Measurements from ENCODE around the gene AFF3. TPM values are rescaled to one million over a fixed set of nuclear protein-coding genes. Genes with fewer than 3 reads are reported as not detected.
"Not testable (repeated sequence)": the region's sequence is repeated elsewhere in the genome, so short reads cannot be mapped to it uniquely, and the experiment has no call there.

Gene AFF3
- total RNA-seq, 6 experiments from 2014 or later, result 0.80 to 8.2 (median 6.8) TPM

DNA sequence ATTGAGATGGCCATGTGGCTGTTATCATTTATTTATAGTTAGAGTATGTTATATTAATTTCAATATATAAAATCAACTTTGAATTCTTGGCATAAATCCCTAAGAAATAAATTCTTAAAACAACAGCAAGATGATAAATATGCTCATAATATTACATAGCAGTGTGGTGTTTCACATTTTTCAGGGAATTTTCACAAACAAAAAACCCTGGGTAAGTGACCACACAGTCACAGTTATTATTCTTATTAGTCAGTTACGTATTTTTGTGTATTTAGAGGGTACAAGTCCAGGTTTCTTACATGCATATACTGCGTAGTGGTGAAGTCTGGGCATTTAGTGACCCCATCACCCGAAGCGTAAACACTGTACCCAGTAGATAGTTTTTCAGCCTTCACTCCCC lies 363.1 kb downstream of the AFF3 start:
- Mint-ChIP-seq H3K27ac (no peak overlapping the region), H3K4me3 (no peak overlapping the region), H3K27me3 (ENCODE audit: insufficient read depth) (peaks cover 1% of the 10 kb centered on the region; the same call in 1 of the 2 replicates), H3K36me3 (ENCODE audit: low read depth) (peaks cover 12% of the 10 kb centered on the region), H3K9me3 (peaks cover 11% of the 10 kb centered on the region), H3K4me1 (ENCODE audit: low read depth) (peaks cover 33% of the 10 kb centered on the region)
- no peak for DNase-seq
- TF ChIP-seq, protein P1, sequence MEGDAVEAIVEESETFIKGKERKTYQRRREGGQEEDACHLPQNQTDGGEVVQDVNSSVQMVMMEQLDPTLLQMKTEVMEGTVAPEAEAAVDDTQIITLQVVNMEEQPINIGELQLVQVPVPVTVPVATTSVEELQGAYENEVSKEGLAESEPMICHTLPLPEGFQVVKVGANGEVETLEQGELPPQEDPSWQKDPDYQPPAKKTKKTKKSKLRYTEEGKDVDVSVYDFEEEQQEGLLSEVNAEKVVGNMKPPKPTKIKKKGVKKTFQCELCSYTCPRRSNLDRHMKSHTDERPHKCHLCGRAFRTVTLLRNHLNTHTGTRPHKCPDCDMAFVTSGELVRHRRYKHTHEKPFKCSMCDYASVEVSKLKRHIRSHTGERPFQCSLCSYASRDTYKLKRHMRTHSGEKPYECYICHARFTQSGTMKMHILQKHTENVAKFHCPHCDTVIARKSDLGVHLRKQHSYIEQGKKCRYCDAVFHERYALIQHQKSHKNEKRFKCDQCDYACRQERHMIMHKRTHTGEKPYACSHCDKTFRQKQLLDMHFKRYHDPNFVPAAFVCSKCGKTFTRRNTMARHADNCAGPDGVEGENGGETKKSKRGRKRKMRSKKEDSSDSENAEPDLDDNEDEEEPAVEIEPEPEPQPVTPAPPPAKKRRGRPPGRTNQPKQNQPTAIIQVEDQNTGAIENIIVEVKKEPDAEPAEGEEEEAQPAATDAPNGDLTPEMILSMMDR (IDR thresholded peaks at IDR 0.05), result no peak

DNA sequence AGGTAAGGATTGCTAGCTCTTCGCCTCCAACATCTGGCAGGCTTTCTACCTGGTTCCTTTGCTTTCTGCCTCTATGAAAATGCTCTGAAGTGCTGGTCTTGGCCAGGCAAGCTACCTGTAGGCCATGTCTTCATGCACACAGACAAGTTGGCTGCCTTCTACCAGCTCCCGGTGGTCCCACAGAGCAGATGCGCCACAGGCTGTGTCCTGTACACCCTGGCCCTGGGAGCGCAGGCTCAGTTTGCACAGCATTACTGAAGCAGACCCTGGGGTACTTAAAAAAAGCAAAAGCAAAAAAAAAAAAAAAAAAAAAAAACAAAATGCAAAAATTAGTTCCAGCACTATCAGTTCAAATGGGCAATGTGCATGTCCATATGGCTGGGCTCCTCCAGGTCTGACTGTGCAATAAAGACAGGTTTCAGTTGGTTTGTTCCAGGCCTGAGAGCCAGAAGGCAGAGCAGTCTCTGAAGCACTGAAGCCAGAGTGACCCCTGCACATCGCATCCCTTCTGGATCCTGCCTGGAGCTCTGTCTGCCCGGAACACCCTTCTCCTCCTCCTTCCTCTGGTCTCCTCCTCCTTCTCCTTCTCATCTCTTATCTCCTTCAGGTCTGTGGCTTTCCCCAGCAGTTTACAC lies 364.6 kb downstream of the AFF3 start:
- TF ChIP-seq, protein P1 (IDR thresholded peaks at IDR 0.05), result no peak
- DNase-seq, result no peak
- peak overlapping the region; percentile 58; the same call in 1 of the 2 replicates for H3K27ac Mint-ChIP-seq
- peaks cover 12% of the 10 kb centered on the region for H3K36me3 Mint-ChIP-seq (ENCODE audit: low read depth)
- H3K4me1 Mint-ChIP-seq (ENCODE audit: low read depth), result peaks cover 33% of the 10 kb centered on the region
- peaks cover 1% of the 10 kb centered on the region; the same call in 1 of the 2 replicates for H3K27me3 Mint-ChIP-seq (ENCODE audit: insufficient read depth)
- no peak overlapping the region for H3K4me3 Mint-ChIP-seq
- H3K9me3 Mint-ChIP-seq, result peaks cover 18% of the 10 kb centered on the region

DNA sequence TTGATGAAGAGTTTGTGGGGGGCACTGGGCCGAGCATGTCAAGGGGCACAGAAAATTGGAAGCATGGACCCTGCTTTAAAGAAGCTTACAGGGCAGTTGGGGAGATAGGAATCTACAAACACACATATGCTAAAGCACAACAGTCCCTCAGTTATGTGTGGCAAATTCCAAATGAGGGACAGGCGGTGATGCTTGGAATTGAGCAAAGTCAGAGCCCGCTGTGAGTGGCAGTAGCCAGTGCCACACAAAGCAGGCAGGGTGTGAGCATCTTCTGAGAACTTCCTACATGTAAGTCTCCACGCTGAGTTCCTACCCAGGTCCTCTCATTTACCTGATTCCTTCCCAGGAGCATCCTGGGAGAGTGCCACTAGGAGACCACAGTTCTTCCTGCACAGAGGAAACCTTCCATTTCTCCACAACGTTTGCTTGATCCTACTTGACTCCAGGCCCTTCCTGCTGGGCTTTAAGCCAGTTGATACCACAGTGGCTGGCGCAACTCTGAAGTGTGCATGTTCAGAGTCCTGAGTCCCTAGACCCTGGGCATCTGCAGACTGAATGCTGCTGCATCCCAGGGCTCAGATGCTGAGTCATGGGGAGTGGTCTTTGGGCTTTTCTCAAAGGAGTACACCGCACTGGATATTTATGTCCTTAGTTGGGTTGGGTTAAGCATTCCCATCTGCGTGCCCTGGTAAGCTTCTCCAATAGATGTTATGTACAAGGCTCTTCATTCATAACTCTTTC lies 365.3 kb downstream of the AFF3 start:
- Mint-ChIP-seq H3K36me3 (ENCODE audit: low read depth) (peaks cover 12% of the 10 kb centered on the region), H3K27ac (no peak overlapping the region), H3K4me3 (no peak overlapping the region), H3K9me3 (peaks cover 18% of the 10 kb centered on the region), H3K4me1 (ENCODE audit: low read depth) (peaks cover 33% of the 10 kb centered on the region), H3K27me3 (ENCODE audit: insufficient read depth) (peaks cover 1% of the 10 kb centered on the region; the same call in 1 of the 2 replicates)
- TF ChIP-seq, protein P1 (IDR thresholded peaks at IDR 0.05), result no peak
- DNase-seq, result no peak

DNA sequence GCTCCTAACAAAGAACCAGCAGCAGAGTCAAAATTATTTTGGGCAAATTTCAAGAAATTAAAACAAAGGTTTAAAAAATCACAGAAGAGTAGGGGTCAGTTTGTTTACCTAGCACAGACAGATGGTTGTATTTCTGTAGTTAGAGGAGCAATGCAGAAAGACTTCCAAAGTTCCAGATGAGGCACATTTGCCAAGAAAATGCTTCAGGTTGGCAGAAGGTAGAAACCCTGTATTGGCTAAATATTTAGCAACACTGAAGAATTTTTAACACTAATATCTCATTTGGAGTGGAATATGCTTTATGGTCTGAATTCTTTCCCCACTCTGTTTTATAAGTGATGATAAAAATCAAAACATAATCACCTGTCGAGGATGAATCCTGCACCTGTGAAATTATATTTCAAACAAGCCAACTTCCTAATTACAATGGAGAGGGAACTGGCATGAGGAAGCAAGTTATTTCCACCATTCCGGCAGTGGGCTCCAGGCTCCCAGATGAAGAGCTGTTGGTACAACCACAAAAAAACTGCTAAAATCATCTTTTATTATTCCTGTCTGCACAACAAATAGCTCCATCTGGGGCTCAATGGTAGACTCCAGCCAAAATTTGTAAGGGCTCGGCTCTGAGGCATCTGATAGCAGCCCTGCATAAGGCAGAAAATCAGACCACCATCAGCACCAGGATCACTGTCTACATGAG lies 366.0 kb downstream of the AFF3 start:
- peaks cover 3% of the 10 kb centered on the region; the same call in 1 of the 2 replicates for H3K27me3 Mint-ChIP-seq (ENCODE audit: insufficient read depth)
- TF ChIP-seq, protein P1 (IDR thresholded peaks at IDR 0.05), result no peak
- DNase-seq, result no peak
- peaks cover 12% of the 10 kb centered on the region for H3K36me3 Mint-ChIP-seq (ENCODE audit: low read depth)
- H3K4me3 Mint-ChIP-seq, result peak overlapping the region; percentile 59
- H3K27ac Mint-ChIP-seq, result peak overlapping the region; percentile 64
- peaks cover 33% of the 10 kb centered on the region for H3K4me1 Mint-ChIP-seq (ENCODE audit: low read depth)
- peaks cover 18% of the 10 kb centered on the region for H3K9me3 Mint-ChIP-seq

DNA sequence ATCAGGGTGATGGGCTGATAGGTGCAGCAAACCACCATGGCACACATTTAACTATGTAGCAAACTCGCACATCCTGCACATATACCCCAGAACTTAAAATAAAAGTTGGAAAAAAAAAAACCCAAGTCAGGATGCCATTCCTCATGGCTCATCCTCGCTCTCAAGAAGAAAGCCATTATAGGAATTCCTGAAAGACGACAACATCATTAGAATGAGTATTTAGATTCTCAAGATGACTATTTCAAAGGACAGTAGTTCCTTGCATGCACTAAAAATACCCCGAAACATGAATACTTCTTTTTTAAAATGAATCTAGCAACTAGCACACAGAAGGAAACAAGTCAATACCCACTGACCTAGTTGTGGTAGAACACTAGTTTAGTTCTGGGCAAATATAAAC lies 366.8 kb downstream of the AFF3 start:
- peaks cover 12% of the 10 kb centered on the region for H3K36me3 Mint-ChIP-seq (ENCODE audit: low read depth)

DNA sequence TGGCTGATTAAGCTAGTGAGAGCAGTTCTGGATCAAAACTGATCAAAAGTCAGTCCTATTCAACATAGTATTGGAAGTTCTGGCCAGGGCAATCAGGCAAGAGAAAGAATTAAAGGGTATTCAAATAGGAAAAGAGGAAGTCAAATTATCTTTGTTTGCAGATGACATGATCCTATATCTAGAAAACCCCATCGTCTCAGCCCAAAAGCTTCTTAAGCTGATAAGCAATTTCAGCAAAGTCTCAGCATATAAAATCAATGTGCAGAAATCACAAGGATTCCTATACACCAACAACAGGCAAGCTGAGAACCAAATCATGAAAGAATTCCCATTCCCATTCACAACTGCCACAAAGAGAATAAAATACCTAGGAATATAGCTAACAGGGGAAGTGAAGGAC lies 368.7 kb downstream of the AFF3 start:
- Mint-ChIP-seq H3K9me3 (peaks cover 19% of the 10 kb centered on the region), H3K4me1 (ENCODE audit: low read depth) (peaks cover 33% of the 10 kb centered on the region)
- H3K27ac Mint-ChIP-seq; H3K4me3 Mint-ChIP-seq; H3K27me3 Mint-ChIP-seq (ENCODE audit: insufficient read depth); DNase-seq; H3K36me3 Mint-ChIP-seq (ENCODE audit: low read depth): not testable (repeated sequence)

More for the DNA sequence above, 366.8 kb downstream of the AFF3 start:
- DNase-seq, result peak; percentile 47
- TF ChIP-seq, protein P1 (IDR thresholded peaks at IDR 0.05), result no peak
- Mint-ChIP-seq H3K4me3 (peak overlapping the region; percentile 59), H3K9me3 (peaks cover 18% of the 10 kb centered on the region), H3K4me1 (ENCODE audit: low read depth) (peaks cover 33% of the 10 kb centered on the region), H3K27ac (peak overlapping the region; percentile 64), H3K27me3 (ENCODE audit: insufficient read depth) (peaks cover 3% of the 10 kb centered on the region; the same call in 1 of the 2 replicates)

All from HFFc6 (cell line).